Vagina (tissue), 2 donors: ENCODE data around the gene TBC1D10B.

Experiments used
- POLR2A ChIP-seq, 2 donors: fragments of 450-650 bp; IDR thresholded peaks; one replicate each; pipeline ENCODE4 v1.6.1; 2017; ENCODE audit warnings: antibody characterized with exemption in 2 of 2, mild to moderate bottlenecking in 2 of 2, moderate library complexity in 2 of 2
- POLR2AphosphoS5 ChIP-seq, 2 donors: sonication (generic); formaldehyde crosslinking; IDR thresholded peaks; one replicate each; pipeline ENCODE4 v1.9.0; 2017; ENCODE audit warnings: antibody characterized with exemption in 2 of 2, mild to moderate bottlenecking in 2 of 2, low read depth in 1 of 2; ENCODE audit not compliant: insufficient read depth in 1 of 2
- TF ChIP-seq, protein P1 (sequence below), 3 experiments: fragments of 450-650 bp in 2 of 3; fragments of 200-600 bp in 1 of 3; sonication (generic) in 1 of 3; IDR thresholded peaks; one replicate each; pipeline ENCODE4 v1.5.1; 2017 to 2019; ENCODE audit warnings: antibody characterized with exemption in 3 of 3, mild to moderate bottlenecking in 2 of 3, moderate library complexity in 2 of 3

DNA sequence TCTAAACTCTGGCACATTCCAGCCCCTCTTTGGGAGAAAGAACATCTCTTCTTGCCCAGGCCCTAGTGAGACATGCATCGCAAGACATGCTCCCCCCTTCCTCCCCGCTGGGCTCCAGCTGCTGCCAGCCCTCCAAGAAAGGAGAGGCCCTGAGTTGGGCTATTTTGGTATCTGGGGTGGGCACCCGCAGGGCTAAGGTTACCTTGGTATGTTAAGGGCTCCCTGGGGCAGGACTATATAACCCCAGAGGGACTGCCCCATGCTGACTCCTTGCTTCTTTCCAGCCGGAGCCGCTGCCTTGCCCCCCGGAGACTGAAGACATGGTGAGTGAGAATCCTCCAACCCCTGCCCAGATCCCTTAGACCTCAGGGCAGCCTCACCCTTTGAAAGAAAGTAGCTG, 4.2 kb upstream of the TBC1D10B start, which contains the start of gene MYL11:
- TF ChIP-seq, protein P1, sequence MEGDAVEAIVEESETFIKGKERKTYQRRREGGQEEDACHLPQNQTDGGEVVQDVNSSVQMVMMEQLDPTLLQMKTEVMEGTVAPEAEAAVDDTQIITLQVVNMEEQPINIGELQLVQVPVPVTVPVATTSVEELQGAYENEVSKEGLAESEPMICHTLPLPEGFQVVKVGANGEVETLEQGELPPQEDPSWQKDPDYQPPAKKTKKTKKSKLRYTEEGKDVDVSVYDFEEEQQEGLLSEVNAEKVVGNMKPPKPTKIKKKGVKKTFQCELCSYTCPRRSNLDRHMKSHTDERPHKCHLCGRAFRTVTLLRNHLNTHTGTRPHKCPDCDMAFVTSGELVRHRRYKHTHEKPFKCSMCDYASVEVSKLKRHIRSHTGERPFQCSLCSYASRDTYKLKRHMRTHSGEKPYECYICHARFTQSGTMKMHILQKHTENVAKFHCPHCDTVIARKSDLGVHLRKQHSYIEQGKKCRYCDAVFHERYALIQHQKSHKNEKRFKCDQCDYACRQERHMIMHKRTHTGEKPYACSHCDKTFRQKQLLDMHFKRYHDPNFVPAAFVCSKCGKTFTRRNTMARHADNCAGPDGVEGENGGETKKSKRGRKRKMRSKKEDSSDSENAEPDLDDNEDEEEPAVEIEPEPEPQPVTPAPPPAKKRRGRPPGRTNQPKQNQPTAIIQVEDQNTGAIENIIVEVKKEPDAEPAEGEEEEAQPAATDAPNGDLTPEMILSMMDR (IDR thresholded peaks at IDR 0.05): no peak
- TF ChIP-seq POLR2A (IDR thresholded peaks at IDR 0.05) (no peak), POLR2AphosphoS5 (IDR thresholded peaks at IDR 0.05; ENCODE audit: insufficient read depth in 1 of 2, low read depth in 1 of 2) (no peak)
